Measurements from ENCODE around the gene LGR6. TPM values are rescaled to one million over a fixed set of nuclear protein-coding genes. Genes with fewer than 3 reads are reported as not detected.

The LGR6 gene
- total RNA-seq, 1 experiment from 2014 or later, result 1.0 TPM

DNA sequence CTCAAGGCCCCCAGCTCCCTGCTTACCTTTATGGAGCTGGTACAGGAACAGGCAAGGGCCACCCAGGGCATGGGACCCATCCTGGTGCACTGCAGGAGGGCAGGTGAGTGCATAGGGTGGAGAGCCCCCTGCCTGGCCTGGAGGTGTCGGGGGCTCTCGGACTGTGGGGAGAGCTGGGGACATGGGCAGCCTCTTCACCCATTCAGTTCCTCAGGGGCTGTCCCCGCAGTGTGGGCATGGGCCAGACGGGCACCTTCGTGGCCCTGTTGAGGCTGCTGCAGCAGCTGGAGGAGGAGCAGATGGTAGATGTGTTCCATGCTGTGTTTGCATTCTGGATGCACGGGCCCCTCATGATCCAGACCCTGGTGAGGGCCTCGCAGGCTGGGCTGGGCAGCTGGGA, 7.3 kb upstream of the LGR6 start:
- Histone ChIP-seq H3K27me3 (ENCODE audit: insufficient read depth, low read length) (no peaks in the 10 kb centered on the region), H3K4me2 (ENCODE audit: insufficient read depth, insufficient read length, low read length) (no peak overlapping the region), H3K79me1 (ENCODE audit: insufficient read depth, low read depth, low read length, poor library complexity, severe bottlenecking) (no peaks in the 10 kb centered on the region), H3K4me1 (ENCODE audit: insufficient read depth, low read length) (peaks cover 3% of the 10 kb centered on the region; the same call in 1 of the 2 replicates), H3K9me3 (ENCODE audit: control insufficient read depth, low read depth, low read length) (no peaks in the 10 kb centered on the region), H2BK20ac (ENCODE audit: low read depth, low read length, poor library complexity, severe bottlenecking) (no peak overlapping the region), H3T11ph (ENCODE audit: low read length) (no peak overlapping the region), H3K23me2 (ENCODE audit: insufficient read length, low read depth, low read length, poor library complexity, severe bottlenecking) (no peaks in the 10 kb centered on the region), H3K79me2 (ENCODE audit: insufficient read depth, low read length) (no peaks in the 10 kb centered on the region), H2BK5ac (ENCODE audit: insufficient read length, low read length) (no peak overlapping the region), H4K5ac (ENCODE audit: insufficient read length, low read depth, low read length) (no peak overlapping the region), H3K56ac (ENCODE audit: insufficient read length, low read depth, low read length) (no peak overlapping the region), H3K27ac (ENCODE audit: insufficient read length, low read depth, low read length) (no peak overlapping the region), H2BK120ac (ENCODE audit: low read depth, low read length, poor library complexity, severe bottlenecking) (no peak overlapping the region), H3K14ac (ENCODE audit: insufficient read depth, low read length) (no peak overlapping the region), H3K23ac (ENCODE audit: insufficient read length, low read depth, low read length) (no peak overlapping the region), H4K20me1 (ENCODE audit: control insufficient read depth, insufficient read depth, insufficient read length) (no peaks in the 10 kb centered on the region), H3K4ac (ENCODE audit: low read depth, low read length) (no peak overlapping the region), H2BK12ac (ENCODE audit: insufficient read length, low read depth, low read length) (no peak overlapping the region), H3K18ac (ENCODE audit: insufficient read length, low read depth, low read length) (no peak overlapping the region), H4K91ac (ENCODE audit: insufficient read length, low read depth, low read length) (no peak overlapping the region), H4K8ac (replicated peaks; ENCODE audit: insufficient read length, low read depth, low read length) (no peak overlapping the region), H2AFZ (ENCODE audit: low read length) (no peak overlapping the region), H2BK15ac (ENCODE audit: low read depth, low read length) (no peak overlapping the region), H2AK5ac (ENCODE audit: insufficient read length, low read length) (no peak overlapping the region), H3K9ac (ENCODE audit: extremely low read depth, insufficient read length, low read length) (no peak overlapping the region)
- peaks cover 13% of the 10 kb centered on the region for H3K27me3 Mint-ChIP-seq (ENCODE audit: low read depth)
- H3K4me3 Mint-ChIP-seq, result no peak overlapping the region
- peaks cover 15 to 24% of the 10 kb centered on the region in 2 experiments for H3K4me1 Mint-ChIP-seq
- no peak for DNase-seq
- H3K9me3 Mint-ChIP-seq, result no peaks in the 10 kb centered on the region; a peak in 1 of 5 replicates
- TF ChIP-seq, protein P1, sequence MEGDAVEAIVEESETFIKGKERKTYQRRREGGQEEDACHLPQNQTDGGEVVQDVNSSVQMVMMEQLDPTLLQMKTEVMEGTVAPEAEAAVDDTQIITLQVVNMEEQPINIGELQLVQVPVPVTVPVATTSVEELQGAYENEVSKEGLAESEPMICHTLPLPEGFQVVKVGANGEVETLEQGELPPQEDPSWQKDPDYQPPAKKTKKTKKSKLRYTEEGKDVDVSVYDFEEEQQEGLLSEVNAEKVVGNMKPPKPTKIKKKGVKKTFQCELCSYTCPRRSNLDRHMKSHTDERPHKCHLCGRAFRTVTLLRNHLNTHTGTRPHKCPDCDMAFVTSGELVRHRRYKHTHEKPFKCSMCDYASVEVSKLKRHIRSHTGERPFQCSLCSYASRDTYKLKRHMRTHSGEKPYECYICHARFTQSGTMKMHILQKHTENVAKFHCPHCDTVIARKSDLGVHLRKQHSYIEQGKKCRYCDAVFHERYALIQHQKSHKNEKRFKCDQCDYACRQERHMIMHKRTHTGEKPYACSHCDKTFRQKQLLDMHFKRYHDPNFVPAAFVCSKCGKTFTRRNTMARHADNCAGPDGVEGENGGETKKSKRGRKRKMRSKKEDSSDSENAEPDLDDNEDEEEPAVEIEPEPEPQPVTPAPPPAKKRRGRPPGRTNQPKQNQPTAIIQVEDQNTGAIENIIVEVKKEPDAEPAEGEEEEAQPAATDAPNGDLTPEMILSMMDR (conservative IDR thresholded peaks at IDR 0.05), result no peak
- no peaks in the 10 kb centered on the region for H3K36me3 Mint-ChIP-seq (ENCODE audit: insufficient read depth in 1 of 3, low read depth in 3 of 3)
- WGBS (ENCODE audit: extremely low coverage, insufficient read length, low lambda C conversion rate), result no CpG with 5 or more reads among the region's 7 CpGs
- H3K27ac Mint-ChIP-seq, result no peak overlapping the region

Data from H9 (cell line).